ENCODE measurements around the gene WASF3.

GRCh38 chr13:26600343-26600742, 42.9 kb downstream of the WASF3 start:
- TF ChIP-seq EZH2 (optimal IDR thresholded peaks at IDR 0.05; ENCODE audit: low read depth, low read length) (no peak), EZH2phosphoT487 (IDR thresholded peaks at IDR 0.05; ENCODE audit: low read length) (no peak)
- TF ChIP-seq, protein P1, sequence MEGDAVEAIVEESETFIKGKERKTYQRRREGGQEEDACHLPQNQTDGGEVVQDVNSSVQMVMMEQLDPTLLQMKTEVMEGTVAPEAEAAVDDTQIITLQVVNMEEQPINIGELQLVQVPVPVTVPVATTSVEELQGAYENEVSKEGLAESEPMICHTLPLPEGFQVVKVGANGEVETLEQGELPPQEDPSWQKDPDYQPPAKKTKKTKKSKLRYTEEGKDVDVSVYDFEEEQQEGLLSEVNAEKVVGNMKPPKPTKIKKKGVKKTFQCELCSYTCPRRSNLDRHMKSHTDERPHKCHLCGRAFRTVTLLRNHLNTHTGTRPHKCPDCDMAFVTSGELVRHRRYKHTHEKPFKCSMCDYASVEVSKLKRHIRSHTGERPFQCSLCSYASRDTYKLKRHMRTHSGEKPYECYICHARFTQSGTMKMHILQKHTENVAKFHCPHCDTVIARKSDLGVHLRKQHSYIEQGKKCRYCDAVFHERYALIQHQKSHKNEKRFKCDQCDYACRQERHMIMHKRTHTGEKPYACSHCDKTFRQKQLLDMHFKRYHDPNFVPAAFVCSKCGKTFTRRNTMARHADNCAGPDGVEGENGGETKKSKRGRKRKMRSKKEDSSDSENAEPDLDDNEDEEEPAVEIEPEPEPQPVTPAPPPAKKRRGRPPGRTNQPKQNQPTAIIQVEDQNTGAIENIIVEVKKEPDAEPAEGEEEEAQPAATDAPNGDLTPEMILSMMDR (IDR thresholded peaks at IDR 0.05; ENCODE audit: low read length) = no peak
